OCI-LY1 (cell line): Measurements from ENCODE around the gene TSPAN3.

Experiments used
- H2AFZ ChIP-seq: fragments of 200-600 bp; sonication (generic), shearing (Covaris generic); 2 replicates; pipeline ENCODE4 v1.6.0; 2014; ENCODE audit warnings: antibody characterized with exemption, mild to moderate bottlenecking, low read length
- H3F3A ChIP-seq: fragments of 200-600 bp; sonication (generic), shearing (Covaris generic); 2 replicates; pipeline ENCODE4 v1.6.0; 2014; ENCODE audit warnings: mild to moderate bottlenecking, antibody characterized with exemption, low read length, moderate library complexity; ENCODE audit not compliant: insufficient read depth
- H3K27ac ChIP-seq: fragments of 200-600 bp; sonication (generic); 2 replicates; pipeline ENCODE4 v1.5.1; 2014; ENCODE audit warnings: low read length, mixed run types, mild to moderate bottlenecking, low read depth; ENCODE audit not compliant: poor library complexity, severe bottlenecking
- H3K27me3 ChIP-seq: fragments of 200-600 bp; sonication (generic); 2 replicates; pipeline ENCODE4 v1.6.0; 2014; ENCODE audit warnings: antibody characterized with exemption, mild to moderate bottlenecking, low read length, moderate library complexity; ENCODE audit not compliant: insufficient read depth
- H3K36me3 ChIP-seq: fragments of 200-600 bp; sonication (generic); 2 replicates; pipeline ENCODE4 v1.6.1; 2014; ENCODE audit warnings: mild to moderate bottlenecking, antibody characterized with exemption, low read length, moderate library complexity, mixed read lengths; ENCODE audit not compliant: insufficient read depth
- H3K4me1 ChIP-seq: fragments of 200-600 bp; sonication (generic); 2 replicates; pipeline ENCODE4 v1.5.1; 2014; ENCODE audit warnings: mild to moderate bottlenecking, low read length, moderate library complexity; ENCODE audit not compliant: insufficient read depth, severe bottlenecking
- H3K4me2 ChIP-seq: fragments of 200-600 bp; sonication (generic), shearing (Covaris generic); 2 replicates; pipeline ENCODE4 v1.6.1; 2014; ENCODE audit warnings: low read length
- H3K4me3 ChIP-seq: fragments of 200-600 bp; sonication (generic); 2 replicates; pipeline ENCODE4 v1.5.1; 2014; ENCODE audit warnings: low read length, low read depth, mild to moderate bottlenecking, mixed read lengths; ENCODE audit not compliant: poor library complexity, severe bottlenecking
- H3K79me2 ChIP-seq: fragments of 200-600 bp; shearing (Covaris generic); 2 replicates; pipeline ENCODE4 v1.6.1; 2016; ENCODE audit warnings: mixed run types, low read length, mixed read lengths; ENCODE audit not compliant: insufficient read depth
- H3K9ac ChIP-seq: fragments of 200-600 bp; sonication (generic), shearing (Covaris generic); 2 replicates; pipeline ENCODE4 v1.6.1; 2014; ENCODE audit warnings: mild to moderate bottlenecking, low read length, mixed read lengths
- H3K9me2 ChIP-seq: fragments of 200-600 bp; sonication (generic), shearing (Covaris generic); 2 replicates; pipeline ENCODE4 v1.6.1; 2014; ENCODE audit warnings: low read depth, mild to moderate bottlenecking, low read length, mixed read lengths
- H3K9me3 ChIP-seq: fragments of 200-600 bp; shearing (Covaris generic); 2 replicates; pipeline ENCODE4 v1.6.1; 2014; ENCODE audit warnings: low read length, mixed read lengths
- H4K20me1 ChIP-seq: fragments of 200-600 bp; sonication (generic), shearing (Covaris generic); 2 replicates; pipeline ENCODE4 v1.6.0; 2016; ENCODE audit warnings: mild to moderate bottlenecking, low read length; ENCODE audit not compliant: insufficient read depth
- CTCF ChIP-seq: fragments of 200-600 bp; sonication (generic), shearing (Covaris generic); IDR thresholded peaks from 2 replicates; pipeline ENCODE4 v1.5.1; 2017; ENCODE audit warnings: mild to moderate bottlenecking, antibody characterized with exemption, low read length, moderate library complexity, mixed read lengths
- EZH2 ChIP-seq: fragments of 200-600 bp; sonication (generic), shearing (Covaris generic); IDR thresholded peaks from 2 replicates; pipeline ENCODE4 v1.8.0; 2017; ENCODE audit warnings: borderline replicate concordance, mixed run types, mild to moderate bottlenecking, antibody characterized with exemption, low read length, moderate library complexity, mixed read lengths

TSPAN3 gene

DNA sequence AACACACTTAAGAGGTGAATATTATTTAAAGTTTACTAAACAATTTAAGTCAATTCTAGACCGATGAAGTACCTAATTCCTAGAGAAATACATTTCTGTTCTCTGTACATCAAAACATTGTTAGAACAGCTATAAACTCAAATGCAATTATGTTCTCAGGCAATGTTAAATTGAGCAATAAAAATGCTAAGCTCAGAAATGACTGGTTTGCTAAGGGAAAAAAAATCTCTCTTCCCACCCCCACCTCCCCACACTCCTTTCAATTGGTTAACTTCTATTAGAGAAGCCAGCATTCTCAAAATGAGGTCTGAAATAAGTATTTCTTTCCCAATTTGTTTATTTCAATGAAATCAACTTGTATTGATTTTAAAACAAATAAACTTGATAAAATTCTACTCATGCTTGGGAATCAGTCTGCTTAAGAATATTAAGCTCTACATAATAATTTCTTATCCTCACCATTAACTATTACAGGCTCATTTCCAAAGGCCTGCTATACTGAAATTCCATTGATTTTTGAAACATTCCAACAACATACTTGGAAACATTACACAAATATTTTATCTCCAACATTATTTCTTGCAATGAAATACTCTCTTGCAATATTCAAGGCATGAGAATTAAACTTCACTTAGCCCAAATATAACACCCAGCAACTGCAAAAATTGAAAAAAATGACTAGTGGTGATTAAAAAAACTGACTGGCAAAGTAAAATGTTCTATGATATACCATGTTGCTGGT, 22.6 kb downstream of the TSPAN3 start:
- no peak for TF ChIP-seq EZH2
- TF ChIP-seq CTCF, result no peak
- Histone ChIP-seq H3K9ac (no peak overlapping the region), H3K4me1 (peaks cover 12% of the 10 kb centered on the region), H3K9me2 (no peaks in the 10 kb centered on the region), H3K27me3 (no peaks in the 10 kb centered on the region), H3K4me3 (no peak overlapping the region), H2AFZ (no peak overlapping the region), H3K36me3 (peaks cover 67% of the 10 kb centered on the region), H3K27ac (no peak overlapping the region), H3K4me2 (no peak overlapping the region), H3K9me3 (no peaks in the 10 kb centered on the region), H3F3A (no peaks in the 10 kb centered on the region), H3K79me2 (no peaks in the 10 kb centered on the region), H4K20me1 (no peaks in the 10 kb centered on the region)

GRCh38 chr15:77046704-77047412, 24.1 kb downstream of the TSPAN3 start:
- Histone ChIP-seq H3K79me2 (no peaks in the 10 kb centered on the region), H3K9me3 (no peaks in the 10 kb centered on the region), H3F3A (no peaks in the 10 kb centered on the region), H3K27me3 (no peaks in the 10 kb centered on the region), H3K27ac (no peak overlapping the region), H3K9me2 (no peaks in the 10 kb centered on the region), H3K4me3 (no peak overlapping the region), H3K4me2 (no peak overlapping the region), H3K36me3 (peaks cover 58% of the 10 kb centered on the region), H4K20me1 (no peaks in the 10 kb centered on the region), H2AFZ (no peak overlapping the region), H3K9ac (no peak overlapping the region), H3K4me1 (peaks cover 12% of the 10 kb centered on the region)
- TF ChIP-seq EZH2 (no peak), CTCF (no peak)

DNA sequence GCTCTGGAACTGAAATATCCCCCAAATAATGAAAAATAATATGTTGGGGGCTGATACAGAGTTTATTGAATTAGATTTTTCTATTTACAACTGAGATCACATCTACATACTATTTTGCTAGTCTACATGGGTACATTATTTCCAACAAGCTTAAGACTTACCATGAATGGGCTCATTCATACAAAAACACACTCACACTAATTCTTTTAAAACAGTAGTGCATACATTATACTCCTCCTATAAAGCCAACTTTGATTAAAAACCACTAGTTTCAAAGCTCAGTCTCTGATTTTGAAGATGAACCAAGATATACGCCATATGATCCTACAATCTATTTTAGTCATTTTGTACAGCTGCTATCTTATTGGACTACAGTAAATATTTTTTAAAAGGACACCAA, 24.9 kb downstream of the TSPAN3 start:
- peaks cover 57% of the 10 kb centered on the region; the same call in 1 of the 2 replicates for H3K36me3 ChIP-seq
- H3K27me3 ChIP-seq, result no peaks in the 10 kb centered on the region
- no peak overlapping the region for H3K9ac ChIP-seq
- H4K20me1 ChIP-seq, result no peaks in the 10 kb centered on the region
- H3K4me1 ChIP-seq, result peaks cover 12% of the 10 kb centered on the region
- H3F3A ChIP-seq, result no peaks in the 10 kb centered on the region
- no peak overlapping the region for H3K4me2 ChIP-seq
- no peaks in the 10 kb centered on the region for H3K9me3 ChIP-seq
- TF ChIP-seq EZH2 (no peak), CTCF (no peak)
- no peak overlapping the region for H3K4me3 ChIP-seq
- H3K9me2 ChIP-seq, result no peaks in the 10 kb centered on the region
- H2AFZ ChIP-seq, result no peak overlapping the region
- no peak overlapping the region for H3K27ac ChIP-seq
- H3K79me2 ChIP-seq, result no peaks in the 10 kb centered on the region
